Activated CD4-positive, alpha-beta T cell treated with anti-CD3 and anti-CD28 coated beads, Interleukin-2, amount 50 U/mL, for 4 hours (primary cell): ENCODE measurements around the gene ERC2.

Experiments used
- DNase-seq, 2 experiments: peaks; one replicate each; pipeline ENCODE4 v3.0.0-alpha.2; 2020

The ERC2 gene

DNA sequence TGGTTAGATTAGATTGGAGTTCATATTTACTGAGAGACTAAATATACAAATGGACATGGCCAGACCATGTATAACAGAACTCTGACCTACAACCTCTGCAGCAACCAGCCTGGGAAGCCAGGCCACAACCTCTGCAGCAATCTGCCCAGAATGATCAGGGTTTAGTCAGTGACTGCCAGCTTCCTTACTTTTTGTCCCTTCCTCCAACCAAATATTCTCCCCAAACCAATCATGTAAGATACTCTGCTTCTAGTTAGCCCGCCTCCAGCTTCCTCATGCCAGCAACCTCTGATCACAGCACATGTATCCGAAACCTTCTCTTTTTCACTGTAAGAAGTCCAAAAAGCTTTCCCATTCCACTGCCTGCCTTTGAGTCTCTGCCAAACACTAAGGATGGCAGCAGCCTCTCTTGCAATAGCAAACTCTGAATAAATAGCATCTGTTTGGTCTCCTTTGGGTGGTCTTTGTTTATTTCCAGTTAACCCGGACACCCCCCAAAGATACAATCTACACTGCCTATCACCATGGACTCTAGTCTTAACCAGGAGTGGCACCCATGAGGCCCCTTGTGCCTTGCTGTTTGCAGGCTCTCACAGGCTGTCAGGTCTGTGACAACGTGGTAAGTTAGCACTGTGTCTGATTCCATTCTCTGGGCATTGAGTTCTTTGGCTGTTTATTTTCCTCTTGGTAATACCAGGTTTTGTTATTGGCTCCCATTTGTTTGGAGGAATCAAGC is 102.2 kb downstream of the ERC2 start:
- no peak for DNase-seq

DNA sequence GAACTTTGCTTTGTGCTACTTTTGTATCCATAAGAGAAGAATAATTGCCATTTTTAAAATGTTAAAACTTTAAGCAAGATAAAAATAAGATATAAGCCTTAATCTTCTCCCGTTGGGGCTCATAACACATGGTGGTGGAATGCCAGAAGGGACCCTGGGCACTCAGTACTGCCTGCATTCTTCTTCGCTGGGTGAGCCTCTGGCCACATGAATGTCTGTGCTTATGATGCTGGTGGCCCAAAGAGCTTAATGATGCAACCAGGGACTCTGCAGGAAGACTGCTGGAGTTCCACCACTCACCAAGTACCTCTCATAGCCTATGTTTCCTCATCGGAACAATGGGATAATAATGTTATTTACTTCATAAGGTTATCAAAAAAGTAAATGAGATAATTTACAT is 103.6 kb downstream of the ERC2 start:
- DNase-seq: no peak

DNA sequence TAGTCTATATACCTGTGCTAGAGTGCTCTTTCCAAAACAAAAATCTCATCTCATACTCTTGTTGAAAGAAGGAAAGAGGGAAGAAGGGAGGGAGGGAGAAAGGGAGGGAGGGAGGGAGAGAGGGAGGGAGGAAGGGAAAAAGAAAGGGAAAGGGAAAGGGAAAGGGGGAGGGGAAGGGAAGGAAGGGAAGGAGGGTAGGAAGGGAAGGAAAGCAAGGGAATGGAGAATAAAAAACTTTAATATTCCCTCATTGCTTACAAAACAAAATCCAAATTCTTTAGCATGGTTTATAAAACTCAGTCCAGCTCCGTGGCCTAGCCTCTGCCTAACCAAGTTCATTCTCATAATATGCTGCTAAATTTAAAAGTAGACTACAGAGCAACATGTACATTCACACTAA is 104.5 kb downstream of the ERC2 start:
- no peak for DNase-seq

DNA sequence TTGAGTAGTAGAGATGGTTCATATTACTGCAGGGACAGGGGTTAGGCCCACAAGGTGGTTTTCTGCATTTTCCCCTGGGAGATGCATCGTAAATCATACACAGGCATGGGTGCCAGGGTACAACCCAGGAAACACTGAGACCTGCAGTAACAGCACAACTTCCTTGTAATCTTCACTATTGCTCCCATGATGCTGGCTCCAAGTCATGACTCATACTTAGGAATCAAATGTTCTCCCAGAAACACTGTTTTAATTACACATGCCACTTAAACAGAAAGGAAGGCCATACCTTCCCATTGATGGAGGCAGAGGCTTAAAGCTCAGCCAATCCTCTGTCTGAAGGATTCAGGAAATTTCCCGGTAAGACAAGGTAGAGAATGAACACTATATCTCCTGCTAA is 106.5 kb downstream of the ERC2 start:
- no peak for DNase-seq

DNA sequence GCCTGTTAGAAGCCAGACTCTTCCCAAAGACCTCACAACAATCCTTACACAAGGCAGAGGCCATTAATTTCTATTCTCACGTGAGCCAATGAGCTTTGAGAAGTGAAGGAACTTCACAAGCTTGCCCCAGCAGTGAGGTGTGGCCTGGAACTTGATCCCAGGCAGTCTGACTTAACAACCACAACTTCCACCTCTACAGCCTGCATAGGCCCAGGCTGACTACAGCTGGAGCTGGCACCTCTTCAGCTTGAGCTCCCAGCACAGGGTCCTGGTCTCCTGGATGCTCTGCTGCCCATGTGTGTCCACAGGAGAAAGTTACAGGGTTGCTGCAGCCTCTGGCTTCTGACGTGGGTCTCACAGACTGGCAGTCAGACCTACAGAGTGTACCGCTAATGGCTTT is 111.0 kb downstream of the ERC2 start:
- DNase-seq: no peak

DNA sequence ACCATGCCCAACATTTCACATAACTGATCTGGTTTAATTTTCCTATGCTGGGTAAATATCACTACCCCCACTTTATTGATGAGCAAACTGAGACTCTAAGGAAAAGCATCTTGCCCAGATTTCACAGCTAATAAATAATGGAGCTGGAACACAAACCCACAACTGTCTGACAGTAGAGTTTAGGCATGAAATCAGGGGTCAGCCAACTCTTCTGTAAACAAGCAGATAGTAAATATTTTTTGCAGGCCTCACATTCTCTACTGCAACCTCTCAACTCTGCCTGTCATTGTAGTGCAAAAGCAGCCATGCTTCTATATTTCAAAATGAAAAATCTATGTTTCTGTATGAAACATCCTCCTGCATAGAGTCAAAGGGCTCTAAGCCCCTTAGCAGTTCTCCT is 111.5 kb downstream of the ERC2 start:
- no peak for DNase-seq

DNA sequence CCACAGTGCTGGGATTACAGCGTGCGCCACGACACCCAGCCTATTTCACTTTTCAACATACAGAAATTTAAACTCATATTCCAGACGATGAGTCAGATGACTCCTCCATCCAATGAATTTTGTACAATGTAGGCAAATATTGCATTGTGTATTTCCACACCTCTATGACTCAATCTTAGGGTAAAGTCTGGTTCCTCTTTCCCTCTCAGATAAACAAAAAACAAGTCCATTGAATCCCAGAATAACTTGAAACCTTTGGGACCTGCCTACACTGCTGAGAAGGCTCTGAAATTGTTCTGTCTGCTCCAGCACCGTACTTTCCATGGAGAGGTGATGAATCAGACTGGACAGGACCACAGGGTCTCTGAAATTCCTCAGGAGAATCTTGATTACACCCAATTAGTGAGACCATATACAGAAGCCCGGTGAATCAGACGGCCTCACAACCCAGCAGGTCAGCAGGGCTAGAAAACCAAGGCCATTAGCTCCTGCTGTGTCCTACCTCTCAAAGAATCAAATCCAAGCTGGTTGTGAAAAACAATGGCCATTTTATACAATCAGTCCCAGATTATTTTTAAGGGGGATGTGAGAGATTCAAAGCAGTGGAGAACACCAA is 112.6 kb downstream of the ERC2 start:
- no peak for DNase-seq

DNA sequence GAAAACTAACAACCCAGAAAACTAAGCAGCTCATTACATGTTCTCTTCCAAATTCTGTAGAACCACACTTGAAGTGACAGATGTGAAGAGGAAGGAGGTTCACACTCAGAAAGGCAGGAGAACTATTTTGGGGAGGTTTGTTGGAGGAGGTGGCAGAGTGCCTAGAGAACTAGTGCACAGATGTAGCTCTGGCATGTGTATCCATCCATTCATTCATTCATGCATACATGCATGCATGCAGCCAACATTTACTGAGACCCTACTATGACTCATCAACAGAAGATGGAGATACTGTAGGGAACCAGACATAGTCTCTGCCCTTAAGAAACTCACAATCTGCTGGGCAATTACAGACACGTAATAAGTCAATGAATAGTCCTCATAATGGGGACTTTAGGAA is 116.7 kb downstream of the ERC2 start:
- no peak for DNase-seq

DNA sequence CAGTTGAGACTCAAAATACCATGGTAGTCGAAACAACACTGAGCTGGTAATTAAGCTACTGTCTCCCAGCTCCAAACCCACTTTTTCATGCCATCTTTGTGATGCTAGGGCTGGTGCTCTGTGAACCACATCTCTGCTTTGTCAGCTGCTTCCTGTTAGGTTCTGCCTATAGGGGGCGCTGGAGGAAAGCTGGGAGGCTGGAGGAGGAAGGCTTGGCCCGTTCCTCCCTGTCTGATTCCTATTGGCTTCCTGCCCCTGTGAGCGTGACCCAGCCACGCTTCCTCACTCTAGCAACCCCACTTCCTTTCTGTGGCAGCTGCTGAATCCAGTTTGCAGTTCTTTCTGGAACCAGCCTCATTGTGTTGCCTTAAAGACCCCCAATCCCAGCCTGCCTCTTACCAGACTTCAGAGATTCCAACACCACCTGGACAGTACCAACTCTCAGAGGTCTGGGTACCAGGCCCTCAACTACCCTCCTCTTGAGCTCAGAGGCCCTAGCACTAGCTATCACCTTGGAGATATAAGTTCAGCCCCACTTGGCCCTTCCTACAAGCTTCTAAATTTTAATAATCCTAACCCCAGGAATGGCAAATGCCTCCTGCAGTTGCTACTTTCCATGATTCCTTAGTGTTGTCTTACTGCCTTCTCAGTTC is 120.9 kb downstream of the ERC2 start:
- DNase-seq: no peak

DNA sequence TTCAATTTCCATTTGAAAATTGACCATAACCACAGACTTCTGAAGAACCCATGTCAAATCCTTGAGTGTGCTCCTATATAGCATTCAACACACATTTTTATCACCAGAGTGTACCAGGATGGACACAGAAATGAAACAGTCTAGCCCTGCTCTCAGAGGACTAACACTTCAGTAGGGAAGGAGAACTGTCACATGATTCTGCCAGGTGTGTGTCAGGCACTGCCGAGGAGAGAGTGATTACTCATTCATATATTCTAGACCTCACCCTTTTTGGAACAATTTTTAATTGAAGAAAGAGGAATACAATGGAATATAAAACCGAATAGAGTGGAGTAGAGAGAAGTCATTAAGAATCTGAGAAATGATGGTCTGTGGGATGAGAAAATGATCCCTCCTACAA is 125.8 kb downstream of the ERC2 start:
- DNase-seq: no peak

DNA sequence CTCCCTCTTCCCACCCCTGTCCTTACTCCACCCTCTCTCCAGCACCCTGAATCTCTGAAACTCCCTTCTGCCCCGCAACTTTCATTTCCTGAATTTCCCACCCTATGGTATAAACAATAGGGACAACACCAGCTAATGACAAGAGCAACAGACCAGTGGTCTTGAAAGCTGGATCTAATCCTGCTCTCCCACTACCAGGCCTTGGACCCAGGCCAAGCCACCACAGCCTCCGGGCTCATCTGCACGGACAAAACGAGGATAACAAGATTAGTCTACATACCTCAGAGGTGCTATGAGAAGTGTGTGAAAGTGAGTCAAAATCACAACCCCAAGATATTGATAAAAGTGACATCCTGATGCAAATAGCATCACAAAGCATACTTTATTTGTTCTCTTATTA is 128.6 kb downstream of the ERC2 start:
- DNase-seq: no peak

DNA sequence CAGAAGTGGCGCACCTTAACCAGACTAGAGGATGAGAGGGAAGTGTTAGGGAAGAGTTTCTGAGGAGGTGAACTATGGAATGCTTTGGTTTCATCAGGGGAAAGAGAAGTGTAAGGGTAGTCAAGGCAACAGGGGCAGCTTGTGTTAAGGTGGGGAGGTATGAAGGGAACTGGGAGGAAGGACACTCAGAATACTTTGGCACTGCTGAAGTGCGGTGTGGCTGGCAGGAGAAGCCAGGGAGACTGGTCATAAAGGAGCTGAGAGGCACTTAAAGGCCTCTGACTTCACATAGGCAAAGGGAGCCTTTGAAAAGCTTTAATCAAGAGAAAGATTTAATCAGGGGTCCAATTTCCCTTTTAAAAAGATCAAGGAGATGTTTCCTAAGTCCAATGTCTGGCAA is 129.0 kb downstream of the ERC2 start:
- no peak for DNase-seq

DNA sequence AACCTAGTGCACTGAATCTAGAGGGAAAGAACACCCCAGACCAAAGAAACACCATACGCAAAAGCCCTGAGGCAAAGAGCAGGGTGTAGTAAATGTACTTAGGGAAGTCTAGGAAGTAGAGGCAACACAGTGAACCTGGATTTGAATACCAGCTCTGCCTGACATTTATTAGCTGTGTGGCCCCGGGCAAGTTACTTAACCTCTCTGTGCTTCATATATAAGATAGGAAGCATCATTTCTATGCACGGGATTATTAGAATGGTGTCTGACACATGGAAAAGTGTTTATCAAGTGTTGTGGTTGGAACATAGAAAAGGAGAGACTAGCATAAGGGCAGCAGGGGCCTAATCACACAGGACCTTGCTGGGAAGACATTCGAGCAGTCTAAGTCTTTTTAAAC is 132.2 kb downstream of the ERC2 start:
- DNase-seq: no peak

DNA sequence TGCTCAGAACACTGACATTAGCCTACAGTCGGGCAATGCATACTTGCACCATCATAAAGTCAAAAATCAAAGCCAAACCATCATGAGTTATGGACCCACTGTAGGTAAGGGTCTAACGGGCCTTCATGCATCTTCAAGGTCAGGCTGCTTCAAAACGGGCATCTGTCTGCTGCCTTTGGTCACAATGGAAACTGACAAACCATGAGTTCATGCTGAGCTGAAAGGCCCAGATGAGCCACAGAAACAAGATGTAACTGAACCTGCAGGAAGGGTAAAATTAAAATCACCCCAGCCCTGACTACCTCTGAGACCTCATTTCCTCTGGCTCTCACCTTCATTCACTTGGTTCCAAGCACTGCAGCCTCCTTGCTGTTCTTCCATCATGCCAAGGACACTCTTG is 143.8 kb downstream of the ERC2 start:
- no peak for DNase-seq

DNA sequence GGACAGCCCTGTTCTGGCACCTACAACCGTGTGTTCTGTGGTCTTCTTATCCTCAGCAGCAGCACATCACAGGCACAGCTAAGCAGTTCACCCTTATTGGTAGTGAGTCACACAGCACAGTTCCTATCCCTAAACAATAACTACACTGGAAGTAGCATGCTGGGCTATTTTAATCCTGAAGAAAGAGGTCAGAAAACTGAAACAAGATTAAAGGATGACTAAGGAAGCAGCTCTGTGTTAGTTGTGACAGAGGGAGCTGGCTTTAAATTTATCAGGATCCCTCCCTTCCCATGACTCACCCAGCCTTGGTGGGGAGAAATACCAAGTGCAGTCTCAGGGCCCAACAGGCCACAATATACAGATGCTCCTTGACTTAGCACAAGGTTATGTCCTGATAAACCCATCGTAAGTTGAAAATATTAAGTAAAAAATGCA is 144.3 kb downstream of the ERC2 start:
- no peak for DNase-seq

DNA sequence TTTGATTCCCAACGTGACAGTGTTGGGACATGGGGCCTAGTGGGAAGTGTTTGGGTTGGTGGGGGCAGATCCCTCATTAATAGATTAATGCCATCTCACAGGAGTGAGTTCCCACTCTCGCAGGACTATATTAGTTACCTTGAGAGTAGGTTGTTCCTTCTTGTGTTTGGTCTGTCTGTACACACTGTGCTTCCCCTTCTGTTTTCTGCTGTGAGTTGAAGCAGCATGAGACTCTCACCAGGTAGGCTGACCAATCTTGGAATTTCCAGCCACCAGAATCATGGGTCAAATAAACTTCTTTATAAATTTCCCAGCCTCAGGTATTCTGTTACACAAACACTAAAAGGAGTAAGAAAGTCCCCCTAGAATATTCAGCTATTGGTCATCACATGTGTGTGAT is 145.4 kb downstream of the ERC2 start:
- no peak for DNase-seq

DNA sequence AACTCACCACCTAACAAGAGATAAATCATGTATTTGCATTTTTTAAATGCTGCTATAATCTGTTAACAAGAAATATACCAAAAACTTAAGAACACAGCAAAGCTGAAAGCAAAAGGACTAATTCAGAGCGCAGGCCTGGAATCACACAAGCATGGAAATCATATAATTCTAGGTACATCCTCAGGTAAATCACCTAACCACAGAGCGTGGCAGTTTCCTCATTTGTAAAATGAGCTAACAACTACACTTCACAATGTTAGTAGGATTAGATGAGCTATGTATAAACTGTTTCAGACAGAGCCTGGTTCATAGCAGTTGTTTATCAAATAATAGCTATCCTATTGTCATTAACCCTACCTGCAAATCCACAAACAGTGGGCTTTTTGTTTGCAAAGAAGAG is 146.4 kb downstream of the ERC2 start:
- no peak for DNase-seq

DNA sequence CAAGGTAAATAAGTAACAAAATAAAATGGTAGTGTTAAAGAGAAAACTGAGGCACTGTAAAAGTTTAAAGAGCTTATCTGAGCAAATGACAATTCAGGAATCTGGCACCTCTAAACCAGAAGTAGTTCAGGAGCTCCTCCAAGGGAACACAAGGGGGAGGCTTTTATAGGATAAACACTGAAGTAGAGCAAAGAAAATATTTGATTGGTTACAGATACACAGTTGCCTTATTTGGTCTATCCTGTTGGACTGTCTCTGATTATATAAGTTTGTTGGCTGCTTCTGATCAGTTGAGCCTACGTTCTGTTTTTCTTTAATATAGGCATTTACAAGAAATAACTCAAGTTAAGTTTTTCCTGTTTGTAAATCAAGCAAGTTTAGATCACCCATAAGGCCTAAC is 146.9 kb downstream of the ERC2 start:
- no peak for DNase-seq

DNA sequence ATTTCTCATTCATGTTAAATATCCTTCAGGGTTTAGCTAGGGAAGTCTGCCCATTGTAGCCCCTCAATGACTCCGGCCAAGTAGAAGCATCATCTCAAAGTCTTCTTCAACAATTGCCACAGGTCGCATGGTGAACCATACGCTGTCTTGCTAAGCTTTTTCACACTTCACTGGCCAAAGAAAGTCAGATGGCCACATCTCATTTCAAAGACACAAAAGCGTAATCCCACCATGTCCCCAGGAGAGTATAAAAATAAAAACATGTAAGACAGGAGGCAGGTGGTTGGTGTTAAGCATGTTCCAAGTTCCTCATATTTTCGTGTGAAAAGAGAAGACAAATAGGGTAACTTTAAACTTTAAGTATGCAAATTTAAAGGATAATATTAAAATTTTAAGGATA is 147.4 kb downstream of the ERC2 start:
- no peak for DNase-seq

DNA sequence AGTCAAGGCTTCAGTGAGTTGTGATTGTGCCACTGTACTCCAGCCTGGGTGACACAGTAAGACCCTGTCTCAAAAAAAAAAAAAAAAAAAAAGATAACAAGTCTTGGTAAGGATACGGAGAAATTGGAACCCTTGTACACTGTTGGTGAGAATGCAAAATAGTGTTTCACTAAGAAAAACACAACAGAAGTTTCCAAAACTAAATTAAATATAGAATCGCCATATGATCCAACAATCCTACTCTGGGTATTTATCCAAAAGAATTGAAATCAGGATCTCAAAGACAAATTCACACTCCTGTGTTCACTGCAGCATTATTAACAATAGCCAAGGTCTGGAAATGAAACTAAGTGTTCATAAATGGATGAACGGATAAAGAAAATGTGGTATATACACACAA is 149.4 kb downstream of the ERC2 start:
- DNase-seq: no peak

DNA sequence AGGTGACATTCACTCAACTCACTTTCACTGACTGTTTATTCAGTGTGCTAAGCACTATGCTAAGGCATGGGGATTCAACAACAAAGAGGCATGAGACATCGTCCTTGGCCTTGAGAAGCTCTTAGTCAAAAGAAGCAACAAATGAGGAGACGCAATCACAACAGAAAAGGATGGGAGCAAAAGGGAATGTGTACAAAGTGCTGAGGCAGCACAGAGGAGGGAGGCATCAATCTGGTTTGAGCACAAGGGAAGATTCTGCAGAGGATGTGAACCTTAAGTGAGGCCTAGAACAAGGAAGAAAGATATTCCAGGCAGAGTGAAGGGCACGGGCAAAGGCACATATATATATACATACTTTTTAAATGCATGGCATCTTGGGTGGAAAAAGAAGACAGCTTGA is 151.3 kb downstream of the ERC2 start:
- DNase-seq: no peak

DNA sequence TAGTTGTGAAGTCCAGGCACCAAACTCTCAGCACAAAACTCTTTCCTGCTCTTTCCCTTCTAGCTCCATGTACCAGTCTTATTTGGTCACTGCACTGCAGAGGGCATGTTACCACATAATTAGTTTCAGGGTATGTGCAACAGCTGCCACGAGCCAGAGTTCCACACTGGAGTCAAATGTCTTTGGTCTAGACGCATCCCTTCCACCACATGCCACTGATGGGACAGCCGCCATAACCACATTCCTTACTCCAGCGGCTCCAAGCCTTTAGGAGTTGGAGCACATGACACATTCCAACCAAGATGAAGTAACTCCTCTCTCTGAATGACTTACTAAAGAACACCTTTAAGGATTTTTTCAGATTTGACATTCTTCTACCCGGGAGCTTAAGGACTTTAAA is 153.4 kb downstream of the ERC2 start:
- DNase-seq: no peak

DNA sequence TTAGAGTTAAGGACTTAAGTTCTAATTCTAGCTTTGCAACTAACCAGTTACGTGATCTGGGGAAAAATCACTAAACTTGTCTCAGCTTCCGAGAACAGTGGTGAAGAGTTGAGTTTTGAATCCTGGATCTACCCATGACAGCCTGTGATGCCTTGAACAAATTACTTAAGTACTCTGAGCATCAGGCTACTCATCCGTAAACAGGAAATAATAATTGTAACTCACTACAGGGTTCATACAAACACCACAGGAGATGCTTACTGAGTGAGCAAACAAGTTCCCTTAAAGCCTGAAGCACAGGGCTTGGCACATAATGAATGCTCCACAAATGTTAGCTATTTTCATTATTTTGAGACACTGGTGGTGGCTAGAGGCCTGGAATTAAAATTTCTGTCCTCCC is 158.8 kb downstream of the ERC2 start:
- DNase-seq: no peak

DNA sequence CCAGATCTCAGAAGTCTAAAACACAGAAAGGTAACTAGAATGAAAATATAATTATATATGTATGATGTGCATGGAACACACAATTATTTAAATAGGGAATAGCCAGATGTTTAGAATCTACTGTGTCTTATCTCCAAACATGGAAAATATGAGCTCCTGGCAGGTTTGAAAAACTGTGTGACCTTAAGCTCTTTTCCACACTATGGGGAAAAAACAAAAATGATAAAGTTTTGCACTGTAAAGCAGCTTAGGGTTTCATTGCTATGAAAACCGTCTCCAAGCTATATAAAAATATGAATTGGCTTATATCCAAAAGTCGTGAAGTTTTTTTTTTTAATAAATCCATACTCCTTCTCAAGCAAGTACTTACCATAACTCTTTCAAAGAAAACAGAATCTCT is 159.8 kb downstream of the ERC2 start:
- DNase-seq: no peak

DNA sequence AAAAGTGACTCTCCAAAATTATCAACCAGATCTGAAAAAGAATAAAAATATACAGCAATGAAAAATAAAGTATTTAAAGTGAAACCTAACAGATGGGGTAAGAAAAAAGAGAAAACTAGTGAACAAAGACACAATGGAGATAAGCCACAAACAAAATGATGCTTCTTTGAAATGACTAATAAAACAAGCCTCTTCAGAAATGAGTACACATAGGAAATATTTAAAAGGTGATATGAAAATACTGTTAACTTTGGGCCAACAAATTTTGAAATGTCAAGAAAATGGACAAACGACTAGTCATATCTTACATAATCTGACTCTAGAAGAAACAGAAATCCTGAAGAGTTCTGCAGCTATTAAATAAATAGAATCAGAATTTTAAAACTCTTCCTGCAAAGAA is 164.2 kb downstream of the ERC2 start:
- DNase-seq: no peak
